Activated naive CD8-positive, alpha-beta T cell (primary cell): Measurements from ENCODE around the gene SLC32A1.

Source experiments
- H3K27ac Mint-ChIP-seq: one replicate; pipeline ENCODE4 v1.8.0; 2021; ENCODE audit warnings: mixed read lengths
- H3K27me3 Mint-ChIP-seq: one replicate; pipeline ENCODE4 v1.8.0; 2021; ENCODE audit warnings: mixed read lengths
- H3K36me3 Mint-ChIP-seq: one replicate; pipeline ENCODE4 v1.8.0; 2021; ENCODE audit warnings: mixed read lengths
- H3K4me1 Mint-ChIP-seq: one replicate; pipeline ENCODE4 v1.8.0; 2021; ENCODE audit warnings: low read depth, mixed read lengths
- H3K4me3 Mint-ChIP-seq: one replicate; pipeline ENCODE4 v1.8.0; 2021; ENCODE audit warnings: mild to moderate bottlenecking, mixed read lengths
- H3K9me3 Mint-ChIP-seq: one replicate; pipeline ENCODE4 v1.8.0; 2021; ENCODE audit warnings: low read depth, mixed read lengths

The SLC32A1 gene

GRCh38 chr20:38723848-38724625 lies at the start of gene SLC32A1:
SLC32A1 (plus strand) TSS chr20:38724486; CDS start chr20:38724725, 239 bp downstream.
- H3K27me3 Mint-ChIP-seq = peaks cover 64% of the 10 kb centered on the region
- H3K4me1 Mint-ChIP-seq = peaks cover 39% of the 10 kb centered on the region
- H3K27ac Mint-ChIP-seq = no peak within 1 kb of the TSS
- peak within 1 kb of the TSS; percentile 55 for H3K4me3 Mint-ChIP-seq
- no peaks in the 10 kb centered on the region for H3K9me3 Mint-ChIP-seq
- H3K36me3 Mint-ChIP-seq = no peaks in the 10 kb centered on the region

GRCh38 chr20:38674765-38675133 lies 49.5 kb upstream of the SLC32A1 start:
- peaks cover 13% of the 10 kb centered on the region for H3K4me1 Mint-ChIP-seq
- peaks cover 12% of the 10 kb centered on the region for H3K27me3 Mint-ChIP-seq
- no peak overlapping the region for H3K27ac Mint-ChIP-seq
- no peaks in the 10 kb centered on the region for H3K9me3 Mint-ChIP-seq
- peak overlapping the region; percentile 79 for H3K4me3 Mint-ChIP-seq
- no peaks in the 10 kb centered on the region for H3K36me3 Mint-ChIP-seq

- H3K27ac Mint-ChIP-seq = no peak overlapping the region
- H3K36me3 Mint-ChIP-seq = peaks cover 3% of the 10 kb centered on the region
- H3K4me1 Mint-ChIP-seq = peaks cover 13% of the 10 kb centered on the region
- peaks cover 15% of the 10 kb centered on the region for H3K27me3 Mint-ChIP-seq
- no peak overlapping the region for H3K4me3 Mint-ChIP-seq
- peaks cover 12% of the 10 kb centered on the region for H3K9me3 Mint-ChIP-seq
These were observed 47.7 kb upstream of the SLC32A1 start for GRCh38 chr20:38676576-38676975.

- Mint-ChIP-seq H3K36me3 (peaks cover 7% of the 10 kb centered on the region), H3K4me1 (no peaks in the 10 kb centered on the region), H3K27ac (no peak overlapping the region), H3K4me3 (no peak overlapping the region), H3K27me3 (peaks cover 28% of the 10 kb centered on the region), H3K9me3 (peaks cover 17% of the 10 kb centered on the region)
These were observed 43.6 kb upstream of the SLC32A1 start for GRCh38 chr20:38680500-38681306.

- H3K9me3 Mint-ChIP-seq = peaks cover 13% of the 10 kb centered on the region
- no peaks in the 10 kb centered on the region for H3K4me1 Mint-ChIP-seq
- no peak overlapping the region for H3K4me3 Mint-ChIP-seq
- peaks cover 48% of the 10 kb centered on the region for H3K27me3 Mint-ChIP-seq
- H3K27ac Mint-ChIP-seq = no peak overlapping the region
- peaks cover 7% of the 10 kb centered on the region for H3K36me3 Mint-ChIP-seq
These were observed 39.0 kb upstream of the SLC32A1 start for GRCh38 chr20:38685271-38685670.

GRCh38 chr20:38685853-38686473 lies 38.3 kb upstream of the SLC32A1 start:
- peaks cover 51% of the 10 kb centered on the region for H3K27me3 Mint-ChIP-seq

GRCh38 chr20:38692436-38693411 lies 31.6 kb upstream of the SLC32A1 start:
- Mint-ChIP-seq H3K27ac (no peak overlapping the region), H3K27me3 (peaks cover 22% of the 10 kb centered on the region), H3K9me3 (peaks cover 5% of the 10 kb centered on the region), H3K4me1 (no peaks in the 10 kb centered on the region), H3K36me3 (no peaks in the 10 kb centered on the region), H3K4me3 (no peak overlapping the region)

More at GRCh38 chr20:38685853-38686473, 38.3 kb upstream of the SLC32A1 start:
- Mint-ChIP-seq H3K27ac (no peak overlapping the region), H3K36me3 (peaks cover 7% of the 10 kb centered on the region), H3K4me1 (no peaks in the 10 kb centered on the region), H3K4me3 (no peak overlapping the region), H3K9me3 (peaks cover 11% of the 10 kb centered on the region)

- H3K4me1 Mint-ChIP-seq = no peaks in the 10 kb centered on the region
- peaks cover 9% of the 10 kb centered on the region for H3K27me3 Mint-ChIP-seq
These were observed 27.0 kb upstream of the SLC32A1 start for GRCh38 chr20:38697306-38697705.

GRCh38 chr20:38698541-38698940 lies 25.7 kb upstream of the SLC32A1 start:
- no peak overlapping the region for H3K4me3 Mint-ChIP-seq
- peaks cover 5% of the 10 kb centered on the region for H3K9me3 Mint-ChIP-seq
- H3K36me3 Mint-ChIP-seq = no peaks in the 10 kb centered on the region
- H3K4me1 Mint-ChIP-seq = no peaks in the 10 kb centered on the region
- no peak overlapping the region for H3K27ac Mint-ChIP-seq
- peaks cover 11% of the 10 kb centered on the region for H3K27me3 Mint-ChIP-seq

More at GRCh38 chr20:38697306-38697705, 27.0 kb upstream of the SLC32A1 start:
- no peak overlapping the region for H3K27ac Mint-ChIP-seq
- no peaks in the 10 kb centered on the region for H3K36me3 Mint-ChIP-seq
- H3K4me3 Mint-ChIP-seq = no peak overlapping the region
- H3K9me3 Mint-ChIP-seq = peaks cover 5% of the 10 kb centered on the region

- no peak overlapping the region for H3K27ac Mint-ChIP-seq
- H3K36me3 Mint-ChIP-seq = no peaks in the 10 kb centered on the region
- H3K4me1 Mint-ChIP-seq = no peaks in the 10 kb centered on the region
- peaks cover 6% of the 10 kb centered on the region for H3K27me3 Mint-ChIP-seq
- no peaks in the 10 kb centered on the region for H3K9me3 Mint-ChIP-seq
- no peak overlapping the region for H3K4me3 Mint-ChIP-seq
These were observed 24.1 kb upstream of the SLC32A1 start for GRCh38 chr20:38700141-38700540.

- Mint-ChIP-seq H3K27ac (no peak overlapping the region), H3K4me1 (no peaks in the 10 kb centered on the region), H3K36me3 (no peaks in the 10 kb centered on the region), H3K9me3 (no peaks in the 10 kb centered on the region), H3K4me3 (no peak overlapping the region), H3K27me3 (peaks cover 4% of the 10 kb centered on the region)
These were observed 23.4 kb upstream of the SLC32A1 start for GRCh38 chr20:38700926-38701325.

GRCh38 chr20:38703526-38703925 lies 20.8 kb upstream of the SLC32A1 start:
- H3K27me3 Mint-ChIP-seq = peaks cover 4% of the 10 kb centered on the region
- H3K36me3 Mint-ChIP-seq = no peaks in the 10 kb centered on the region

GRCh38 chr20:38704136-38704535 lies 20.1 kb upstream of the SLC32A1 start:
- Mint-ChIP-seq H3K4me1 (no peaks in the 10 kb centered on the region), H3K27ac (no peak overlapping the region), H3K36me3 (no peaks in the 10 kb centered on the region), H3K27me3 (peaks cover 4% of the 10 kb centered on the region), H3K4me3 (no peak overlapping the region), H3K9me3 (no peaks in the 10 kb centered on the region)

More at GRCh38 chr20:38703526-38703925, 20.8 kb upstream of the SLC32A1 start:
- Mint-ChIP-seq H3K4me1 (no peaks in the 10 kb centered on the region), H3K4me3 (no peak overlapping the region), H3K9me3 (no peaks in the 10 kb centered on the region), H3K27ac (no peak overlapping the region)

- no peak overlapping the region for H3K4me3 Mint-ChIP-seq
- H3K27ac Mint-ChIP-seq = no peak overlapping the region
- no peaks in the 10 kb centered on the region for H3K36me3 Mint-ChIP-seq
- peaks cover 4% of the 10 kb centered on the region for H3K27me3 Mint-ChIP-seq
- H3K4me1 Mint-ChIP-seq = no peaks in the 10 kb centered on the region
- no peaks in the 10 kb centered on the region for H3K9me3 Mint-ChIP-seq
These were observed 17.8 kb upstream of the SLC32A1 start for GRCh38 chr20:38706509-38706908.
